ENCODE results near the gene ARHGEF28.

DNA sequence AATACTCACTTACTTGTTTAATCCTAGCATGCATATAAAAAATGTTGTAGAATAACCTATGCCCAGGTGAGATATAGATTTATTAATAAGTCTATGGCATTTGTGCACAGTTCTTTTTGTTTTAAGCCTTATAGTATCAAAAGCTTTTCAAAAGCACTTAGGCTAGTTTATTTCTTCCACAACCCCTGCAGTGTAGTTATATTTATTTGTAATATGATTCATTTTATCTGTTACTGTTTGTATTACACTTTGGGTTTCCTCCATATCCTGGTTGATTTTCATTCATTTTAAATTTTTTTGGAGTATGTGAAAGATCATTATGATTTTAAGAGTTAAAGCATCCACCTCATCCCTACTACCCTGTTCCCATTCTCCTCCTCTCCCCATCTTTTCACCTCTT, 18.8 kb upstream of the ARHGEF28 start:
- TF ChIP-seq NFE2L2 (IDR thresholded peaks at IDR 0.05; ENCODE audit: low read depth, low read length): no peak
- no peak for TF ChIP-seq SMC3 (IDR thresholded peaks at IDR 0.05; ENCODE audit: low read depth, low read length)
- TF ChIP-seq, protein P1, sequence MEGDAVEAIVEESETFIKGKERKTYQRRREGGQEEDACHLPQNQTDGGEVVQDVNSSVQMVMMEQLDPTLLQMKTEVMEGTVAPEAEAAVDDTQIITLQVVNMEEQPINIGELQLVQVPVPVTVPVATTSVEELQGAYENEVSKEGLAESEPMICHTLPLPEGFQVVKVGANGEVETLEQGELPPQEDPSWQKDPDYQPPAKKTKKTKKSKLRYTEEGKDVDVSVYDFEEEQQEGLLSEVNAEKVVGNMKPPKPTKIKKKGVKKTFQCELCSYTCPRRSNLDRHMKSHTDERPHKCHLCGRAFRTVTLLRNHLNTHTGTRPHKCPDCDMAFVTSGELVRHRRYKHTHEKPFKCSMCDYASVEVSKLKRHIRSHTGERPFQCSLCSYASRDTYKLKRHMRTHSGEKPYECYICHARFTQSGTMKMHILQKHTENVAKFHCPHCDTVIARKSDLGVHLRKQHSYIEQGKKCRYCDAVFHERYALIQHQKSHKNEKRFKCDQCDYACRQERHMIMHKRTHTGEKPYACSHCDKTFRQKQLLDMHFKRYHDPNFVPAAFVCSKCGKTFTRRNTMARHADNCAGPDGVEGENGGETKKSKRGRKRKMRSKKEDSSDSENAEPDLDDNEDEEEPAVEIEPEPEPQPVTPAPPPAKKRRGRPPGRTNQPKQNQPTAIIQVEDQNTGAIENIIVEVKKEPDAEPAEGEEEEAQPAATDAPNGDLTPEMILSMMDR (conservative IDR thresholded peaks at IDR 0.05; ENCODE audit: low read depth, low read length): no peak
- TF ChIP-seq POLR2A (IDR thresholded peaks at IDR 0.05; ENCODE audit: low read depth, low read length): no peak
- TF ChIP-seq BHLHE40 (IDR thresholded peaks at IDR 0.05; ENCODE audit: low read depth, low read length): no peak
- no peak for TF ChIP-seq FOS (IDR thresholded peaks at IDR 0.05; ENCODE audit: low read depth, low read length)
- TF ChIP-seq CEBPB (IDR thresholded peaks at IDR 0.05; ENCODE audit: low read depth, low read length): no peak
- no peak for TF ChIP-seq RFX5 (IDR thresholded peaks at IDR 0.05; ENCODE audit: low read depth, low read length)
- TF ChIP-seq MXI1 (IDR thresholded peaks at IDR 0.05; ENCODE audit: borderline replicate concordance, low read depth, low read length): no peak
- TF ChIP-seq, protein P2, sequence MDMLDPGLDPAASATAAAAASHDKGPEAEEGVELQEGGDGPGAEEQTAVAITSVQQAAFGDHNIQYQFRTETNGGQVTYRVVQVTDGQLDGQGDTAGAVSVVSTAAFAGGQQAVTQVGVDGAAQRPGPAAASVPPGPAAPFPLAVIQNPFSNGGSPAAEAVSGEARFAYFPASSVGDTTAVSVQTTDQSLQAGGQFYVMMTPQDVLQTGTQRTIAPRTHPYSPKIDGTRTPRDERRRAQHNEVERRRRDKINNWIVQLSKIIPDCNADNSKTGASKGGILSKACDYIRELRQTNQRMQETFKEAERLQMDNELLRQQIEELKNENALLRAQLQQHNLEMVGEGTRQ (IDR thresholded peaks at IDR 0.05; ENCODE audit: low read depth, low read length): no peak
- no peak for TF ChIP-seq MAFK (IDR thresholded peaks at IDR 0.05; ENCODE audit: low read depth, low read length)
- no peak for TF ChIP-seq ELK1 (IDR thresholded peaks at IDR 0.05; ENCODE audit: borderline replicate concordance, low read depth, low read length)
- no peak for TF ChIP-seq RCOR1 (IDR thresholded peaks at IDR 0.05; ENCODE audit: insufficient replicate concordance, low read length)
